Nephron (organoid): ENCODE results near the gene MRPL34.

Source experiments
- H3K27ac Mint-ChIP-seq, 3 experiments: 2 replicates each; pipeline ENCODE4 v1.8.0; 2020; ENCODE audit warnings: mixed read lengths in 3 of 3, mild to moderate bottlenecking in 2 of 3, moderate library complexity in 1 of 3
- H3K27me3 Mint-ChIP-seq: 2 replicates; pipeline ENCODE4 v1.8.0; 2021; ENCODE audit warnings: low read depth, mild to moderate bottlenecking, moderate library complexity, mixed read lengths
- H3K36me3 Mint-ChIP-seq: 2 replicates; pipeline ENCODE4 v1.8.0; 2020; ENCODE audit warnings: low read depth, mixed read lengths
- H3K4me1 Mint-ChIP-seq: 2 replicates; pipeline ENCODE4 v1.8.0; 2020; ENCODE audit warnings: mixed read lengths
- H3K4me3 Mint-ChIP-seq, 3 experiments: 2 replicates each; pipeline ENCODE4 v1.8.0; 2020; ENCODE audit warnings: mild to moderate bottlenecking in 3 of 3, mixed read lengths in 3 of 3, moderate library complexity in 2 of 3
- H3K9me3 Mint-ChIP-seq: 2 replicates; pipeline ENCODE4 v1.8.0; 2020; ENCODE audit warnings: mixed read lengths
- CTCF ChIP-seq, 3 experiments: fragments of 200-600 bp; sonication (generic); IDR thresholded peaks; one replicate each; pipeline ENCODE4 v1.5.0; 2021; ENCODE audit warnings: antibody characterized with exemption in 3 of 3; ENCODE audit not compliant: unreplicated experiment in 3 of 3

The MRPL34 gene

GRCh38 chr19:17323300-17323963, 17.8 kb downstream of the MRPL34 start:
- Mint-ChIP-seq H3K4me3 (no peak overlapping the region), H3K9me3 (no peaks in the 10 kb centered on the region), H3K27me3 (peaks cover 9% of the 10 kb centered on the region), H3K27ac (peak overlapping the region in 1 of 3 experiments; percentile 60), H3K4me1 (peaks cover 4% of the 10 kb centered on the region), H3K36me3 (peaks cover 11% of the 10 kb centered on the region)
- TF ChIP-seq CTCF (IDR thresholded peaks at IDR 0.05; ENCODE audit: unreplicated experiment in 3 of 3) = no peak

- Mint-ChIP-seq H3K4me3 (no peak overlapping the region), H3K4me1 (peaks cover 4% of the 10 kb centered on the region), H3K36me3 (peaks cover 11% of the 10 kb centered on the region), H3K9me3 (no peaks in the 10 kb centered on the region), H3K27ac (no peak overlapping the region), H3K27me3 (peaks cover 9% of the 10 kb centered on the region)
- no peak for TF ChIP-seq CTCF (IDR thresholded peaks at IDR 0.05; ENCODE audit: unreplicated experiment in 3 of 3)
Measured at GRCh38 chr19:17323964-17324332, 18.3 kb downstream of the MRPL34 start.

GRCh38 chr19:17324357-17325114, 18.9 kb downstream of the MRPL34 start:
- Mint-ChIP-seq H3K4me1 (peaks cover 4% of the 10 kb centered on the region), H3K27ac (no peak overlapping the region), H3K4me3 (no peak overlapping the region), H3K27me3 (peaks cover 13% of the 10 kb centered on the region), H3K9me3 (no peaks in the 10 kb centered on the region), H3K36me3 (peaks cover 11% of the 10 kb centered on the region)
- no peak for TF ChIP-seq CTCF (IDR thresholded peaks at IDR 0.05; ENCODE audit: unreplicated experiment in 3 of 3)

- no peak overlapping the region for H3K4me3 Mint-ChIP-seq
- no peak for TF ChIP-seq CTCF (IDR thresholded peaks at IDR 0.05; ENCODE audit: unreplicated experiment in 3 of 3)
- peaks cover 4% of the 10 kb centered on the region for H3K4me1 Mint-ChIP-seq
- H3K9me3 Mint-ChIP-seq = no peaks in the 10 kb centered on the region
- peaks cover 12% of the 10 kb centered on the region for H3K36me3 Mint-ChIP-seq
- peaks cover 19% of the 10 kb centered on the region for H3K27me3 Mint-ChIP-seq
- H3K27ac Mint-ChIP-seq = no peak overlapping the region
Measured at GRCh38 chr19:17325133-17325532, 19.5 kb downstream of the MRPL34 start.

GRCh38 chr19:17325881-17326594, 20.4 kb downstream of the MRPL34 start:
- Mint-ChIP-seq H3K4me3 (no peak overlapping the region), H3K27ac (no peak overlapping the region), H3K4me1 (peaks cover 4% of the 10 kb centered on the region)

More at GRCh38 chr19:17325881-17326594, 20.4 kb downstream of the MRPL34 start:
- Mint-ChIP-seq H3K36me3 (peaks cover 17% of the 10 kb centered on the region), H3K9me3 (no peaks in the 10 kb centered on the region), H3K27me3 (peaks cover 27% of the 10 kb centered on the region)
- TF ChIP-seq CTCF (IDR thresholded peaks at IDR 0.05; ENCODE audit: unreplicated experiment in 3 of 3) = no peak
